K562 (cell line): Measurements from ENCODE around the gene DPPA2.

Source experiments
- BRCA1 ChIP-seq, 2 experiments: fragments of 450-650 bp in 1 of 2; sonication (generic) in 1 of 2; formaldehyde crosslinking in 1 of 2; IDR thresholded peaks; 2 replicates each; pipeline versions ENCODE4 v1.5.0 to v1.6.1; 2017 to 2020; ENCODE audit warnings: mild to moderate bottlenecking in 1 of 2, missing genetic modification reagents in 1 of 2
- EZH2 ChIP-seq: IDR thresholded peaks from 2 replicates; pipeline ENCODE4 v1.6.1; 2012; ENCODE audit warnings: low read depth, mild to moderate bottlenecking, inconsistent platforms, low read length, borderline replicate concordance
- POLR2A ChIP-seq: fragments of 450-650 bp; conservative IDR thresholded peaks from 2 replicates; pipeline ENCODE4 v1.6.1; 2016
- PTRF ChIP-seq: fragments of 450-650 bp; IDR thresholded peaks from 2 replicates; pipeline ENCODE4 v1.6.1; 2016; ENCODE audit warnings: mild to moderate bottlenecking, missing genetic modification characterization, missing compliant biosample characterization
- SIX5 ChIP-seq, 2 experiments: IDR thresholded peaks; 2 replicates each; pipeline ENCODE4 v1.6.1; 2011; ENCODE audit warnings: low read length in 2 of 2, borderline replicate concordance in 1 of 2, low read depth in 1 of 2, mild to moderate bottlenecking in 1 of 2, moderate library complexity in 1 of 2; ENCODE audit not compliant: insufficient read depth in 1 of 2
- TF ChIP-seq, protein P1 (sequence below), 3 experiments: IDR thresholded peaks in 2 of 3; conservative IDR thresholded peaks in 1 of 3; 2 replicates each; pipeline ENCODE4 v1.5.1; 2011 to 2012; ENCODE audit warnings: low read length in 3 of 3, mild to moderate bottlenecking in 3 of 3, control low read depth in 2 of 3, improper control_type of control experiment in 1 of 3, inconsistent platforms in 1 of 3, low read depth in 1 of 3, mixed read lengths in 1 of 3, moderate library complexity in 1 of 3; ENCODE audit not compliant: insufficient read depth in 2 of 3
- TF ChIP-seq, protein P2 (sequence below): sonication (generic); formaldehyde crosslinking; IDR thresholded peaks from 2 replicates; pipeline ENCODE4 v1.8.1; 2022; ENCODE audit warnings: missing genetic modification reagents

DNA sequence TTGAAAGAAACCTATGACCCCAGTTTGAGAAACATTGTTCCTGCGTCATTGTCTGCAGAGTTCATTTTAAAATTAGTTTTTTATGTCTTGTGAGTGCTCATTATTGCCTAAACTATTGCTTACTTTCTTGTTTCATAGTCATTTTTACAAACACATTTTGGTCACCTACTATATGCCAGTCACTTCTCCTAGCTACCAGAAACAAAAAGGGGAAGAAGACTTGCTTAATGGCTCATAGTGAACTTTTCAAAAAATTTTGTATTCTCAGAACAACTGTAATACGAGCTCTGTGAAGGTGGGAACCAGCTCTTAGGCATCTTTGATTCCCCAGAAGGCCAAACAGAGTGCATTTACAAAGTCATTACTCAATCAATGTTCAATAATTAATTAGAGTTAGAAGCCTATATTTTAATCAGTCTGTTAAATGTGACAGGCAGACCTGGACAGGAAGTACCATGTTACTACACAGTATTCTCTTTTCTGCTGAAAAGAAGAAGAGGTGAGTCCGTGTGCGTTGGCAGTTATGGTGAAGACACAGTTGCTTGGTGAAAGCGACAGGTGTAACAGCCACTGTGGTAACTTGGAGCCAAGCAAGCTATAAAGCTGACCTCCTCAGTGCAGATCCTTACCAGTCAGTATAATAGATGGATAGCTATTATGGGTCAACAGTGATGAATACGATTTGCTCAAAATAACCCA is 46.6 kb downstream of the DPPA2 start:
- TF ChIP-seq, protein P1, sequence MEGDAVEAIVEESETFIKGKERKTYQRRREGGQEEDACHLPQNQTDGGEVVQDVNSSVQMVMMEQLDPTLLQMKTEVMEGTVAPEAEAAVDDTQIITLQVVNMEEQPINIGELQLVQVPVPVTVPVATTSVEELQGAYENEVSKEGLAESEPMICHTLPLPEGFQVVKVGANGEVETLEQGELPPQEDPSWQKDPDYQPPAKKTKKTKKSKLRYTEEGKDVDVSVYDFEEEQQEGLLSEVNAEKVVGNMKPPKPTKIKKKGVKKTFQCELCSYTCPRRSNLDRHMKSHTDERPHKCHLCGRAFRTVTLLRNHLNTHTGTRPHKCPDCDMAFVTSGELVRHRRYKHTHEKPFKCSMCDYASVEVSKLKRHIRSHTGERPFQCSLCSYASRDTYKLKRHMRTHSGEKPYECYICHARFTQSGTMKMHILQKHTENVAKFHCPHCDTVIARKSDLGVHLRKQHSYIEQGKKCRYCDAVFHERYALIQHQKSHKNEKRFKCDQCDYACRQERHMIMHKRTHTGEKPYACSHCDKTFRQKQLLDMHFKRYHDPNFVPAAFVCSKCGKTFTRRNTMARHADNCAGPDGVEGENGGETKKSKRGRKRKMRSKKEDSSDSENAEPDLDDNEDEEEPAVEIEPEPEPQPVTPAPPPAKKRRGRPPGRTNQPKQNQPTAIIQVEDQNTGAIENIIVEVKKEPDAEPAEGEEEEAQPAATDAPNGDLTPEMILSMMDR (IDR thresholded peaks at IDR 0.05 in 2 of 3, conservative IDR thresholded peaks at IDR 0.05 in 1 of 3; ENCODE audit: insufficient read depth in 2 of 3, low read depth in 1 of 3, low read length in 3 of 3), result no peak
- TF ChIP-seq EZH2 (no peak), SIX5 (IDR thresholded peaks at IDR 0.05; ENCODE audit: borderline replicate concordance in 1 of 2, insufficient read depth in 1 of 2, low read depth in 1 of 2, low read length in 2 of 2) (no peak), BRCA1 (IDR thresholded peaks at IDR 0.05) (no peak), BRCA1 (CRISPR knock-in tag; IDR thresholded peaks at IDR 0.05) (no peak), PTRF (tag) (no peak), POLR2A (no peak)
- TF ChIP-seq, protein P2, sequence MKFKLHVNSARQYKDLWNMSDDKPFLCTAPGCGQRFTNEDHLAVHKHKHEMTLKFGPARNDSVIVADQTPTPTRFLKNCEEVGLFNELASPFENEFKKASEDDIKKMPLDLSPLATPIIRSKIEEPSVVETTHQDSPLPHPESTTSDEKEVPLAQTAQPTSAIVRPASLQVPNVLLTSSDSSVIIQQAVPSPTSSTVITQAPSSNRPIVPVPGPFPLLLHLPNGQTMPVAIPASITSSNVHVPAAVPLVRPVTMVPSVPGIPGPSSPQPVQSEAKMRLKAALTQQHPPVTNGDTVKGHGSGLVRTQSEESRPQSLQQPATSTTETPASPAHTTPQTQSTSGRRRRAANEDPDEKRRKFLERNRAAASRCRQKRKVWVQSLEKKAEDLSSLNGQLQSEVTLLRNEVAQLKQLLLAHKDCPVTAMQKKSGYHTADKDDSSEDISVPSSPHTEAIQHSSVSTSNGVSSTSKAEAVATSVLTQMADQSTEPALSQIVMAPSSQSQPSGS (CRISPR knock-in tag), result no peak
